ENCODE results near the gene ZNF438. TPM values are rescaled to one million over a fixed set of nuclear protein-coding genes. Genes with fewer than 3 reads are reported as not detected.
"Not testable (repeated sequence)": the region's sequence is repeated elsewhere in the genome, so short reads cannot be mapped to it uniquely, and the experiment has no call there.

The ZNF438 gene
- total and polyA plus RNA-seq, 2 of the 13 experiments (the other 11 are each of a cell fraction or from before 2014, with no cell fraction given): 0.75 to 0.83 TPM

GRCh38 chr10:30902621-30903396 is 128.9 kb downstream of the ZNF438 start:
- intact Hi-C loops (cut with micrococcal nuclease; ENCODE audit: unreplicated experiment): no loop called here
- FAIRE-seq (no peak), DNase-seq (ENCODE audit: low spot score) (no peak), ATAC-seq (no peak)
- no peaks in the 10 kb centered on the region for H3K4me1 ChIP-seq (ENCODE audit: insufficient read depth, low read length)
- H3K4me2 ChIP-seq (ENCODE audit: low read depth, low read length): no peak overlapping the region
- no peak overlapping the region for H2AFZ ChIP-seq (ENCODE audit: low read length)
- no peaks in the 10 kb centered on the region for H3K79me2 ChIP-seq (ENCODE audit: insufficient read depth, low read length)
- in situ Hi-C loops (cut with HindIII; ENCODE audit: extremely low pct_ligation_motif_present, low pct_unique_long_range_greater_than_20kb): no loop called here
- BruUV-seq (replicated peaks): no TSS peak
- H4K20me1 ChIP-seq (ENCODE audit: insufficient read depth, low read length): no peaks in the 10 kb centered on the region
- H3K4me3 ChIP-seq (replicated peaks in 1 of 3; ENCODE audit: insufficient read depth in 1 of 3, low read depth in 2 of 3, low read length in 3 of 3): no peak overlapping the region
- no peak for TF ChIP-seq SMYD3 (CRISPR knock-in tag; IDR thresholded peaks at IDR 0.05)
- no peak for TF ChIP-seq ZNF543 (CRISPR knock-in tag; IDR thresholded peaks at IDR 0.05)
- no peak for TF ChIP-seq ERF (CRISPR knock-in tag; IDR thresholded peaks at IDR 0.05)
- no peak for TF ChIP-seq RXRB (CRISPR knock-in tag; IDR thresholded peaks at IDR 0.05; ENCODE audit: borderline replicate concordance)
- TF ChIP-seq ZNF343 (CRISPR knock-in tag; IDR thresholded peaks at IDR 0.05): no peak
- no peak for TF ChIP-seq LCORL (IDR thresholded peaks at IDR 0.05)
- no peak for TF ChIP-seq LCORL (CRISPR knock-in tag; IDR thresholded peaks at IDR 0.05)
- TF ChIP-seq MLLT10 (CRISPR knock-in tag; IDR thresholded peaks at IDR 0.05): no peak
- no peak for TF ChIP-seq E2F2 (CRISPR knock-in tag; IDR thresholded peaks at IDR 0.05; ENCODE audit: borderline replicate concordance)
- H3K36me3 ChIP-seq (replicated peaks in 1 of 2; ENCODE audit: control insufficient read depth in 1 of 2, insufficient read depth in 2 of 2, low read length in 2 of 2): no peaks in the 10 kb centered on the region
- H3K27ac ChIP-seq (ENCODE audit: extremely low read length, insufficient read depth, low read length): no peak overlapping the region
- CTCF ChIA-PET (ENCODE audit: low intra/inter-chr PET ratio, low total read pairs): no interaction called here
- no peak overlapping the region for H3K9ac ChIP-seq (ENCODE audit: insufficient read depth, low read depth, low read length)
- 56% methylated on average over 12 of the region's 37 CpGs for WGBS (ENCODE audit: low lambda C conversion rate)
- no peaks in the 10 kb centered on the region for H3K9me3 ChIP-seq (ENCODE audit: low read length)
- POLR2A ChIA-PET: no interaction called here
- H3K27me3 ChIP-seq (ENCODE audit: control insufficient read depth in 1 of 2, insufficient read depth in 2 of 2, low read length in 2 of 2): no peaks in the 10 kb centered on the region

DNA sequence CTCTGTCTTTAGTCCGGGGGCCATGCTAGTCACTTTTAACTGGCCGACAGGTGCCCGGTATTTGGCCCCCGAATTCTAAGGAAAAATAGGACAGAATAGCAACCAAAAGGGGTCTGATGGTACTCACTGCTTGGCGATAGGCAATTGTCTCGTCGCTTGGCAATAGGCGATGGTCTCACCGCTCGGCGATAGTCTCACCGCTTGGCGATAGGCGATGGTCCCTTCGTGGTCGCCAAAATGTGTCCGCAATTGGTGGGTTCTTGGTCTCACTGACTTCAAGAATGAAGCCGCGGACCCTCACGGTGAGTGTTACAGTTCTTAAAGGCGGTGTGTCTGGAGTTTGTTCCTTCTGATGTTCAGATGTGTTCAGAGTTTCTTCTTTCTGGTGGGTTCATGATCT is 130.2 kb downstream of the ZNF438 start:
- H3K79me2 ChIP-seq (ENCODE audit: insufficient read depth, low read length); H3K36me3 ChIP-seq (replicated peaks in 1 of 2; ENCODE audit: control insufficient read depth in 1 of 2, insufficient read depth in 2 of 2, low read length in 2 of 2); H3K4me2 ChIP-seq (ENCODE audit: low read depth, low read length); DNase-seq (ENCODE audit: low spot score); FAIRE-seq; intact Hi-C loops (cut with micrococcal nuclease; ENCODE audit: unreplicated experiment); H3K9me3 ChIP-seq (ENCODE audit: low read length); ATAC-seq; H2AFZ ChIP-seq (ENCODE audit: low read length); H4K20me1 ChIP-seq (ENCODE audit: insufficient read depth, low read length); H3K27ac ChIP-seq (ENCODE audit: extremely low read length, insufficient read depth, low read length); H3K9ac ChIP-seq (ENCODE audit: insufficient read depth, low read depth, low read length); in situ Hi-C loops (cut with HindIII; ENCODE audit: extremely low pct_ligation_motif_present, low pct_unique_long_range_greater_than_20kb); CTCF ChIA-PET (ENCODE audit: low intra/inter-chr PET ratio, low total read pairs); BruUV-seq (replicated peaks); H3K27me3 ChIP-seq (ENCODE audit: control insufficient read depth in 1 of 2, insufficient read depth in 2 of 2, low read length in 2 of 2); H3K4me1 ChIP-seq (ENCODE audit: insufficient read depth, low read length); POLR2A ChIA-PET; H3K4me3 ChIP-seq (replicated peaks in 1 of 3; ENCODE audit: insufficient read depth in 1 of 3, low read depth in 2 of 3, low read length in 3 of 3): not testable (repeated sequence)
- WGBS (ENCODE audit: low lambda C conversion rate): 81% methylated on average over 21 of the region's 21 CpGs

Measured in HepG2 (cell line).